Natural killer cell (primary cell): ENCODE results near the gene QRICH1. TPM values are rescaled to one million over a fixed set of nuclear protein-coding genes. Genes with fewer than 3 reads are reported as not detected.

Source experiments
- ATAC-seq, 3 donors: fragments of 150-1000 bp in 2 of 3; fragments of 200-7000 bp in 1 of 3; cut with Tn5 transposase; 1 replicate in 1 of 3; 2 replicates in 2 of 3; pipeline ENCODE4 v1.10.0; 2021; ENCODE audit warnings: mild to moderate bottlenecking in 2 of 3, moderate library complexity in 2 of 3
- DNase-seq, 2 donors: peaks; one replicate each; pipeline versions ENCODE4 v3.0.0 to v3.0.0-alpha.2; 2013 to 2021; ENCODE audit warnings: mixed read lengths in 1 of 2
- H3K27ac ChIP-seq: one replicate; pipeline ENCODE4 v1.5.1; 2013; ENCODE audit warnings: mild to moderate bottlenecking, low read length
- H3K27me3 ChIP-seq: one replicate; pipeline ENCODE4 v1.6.1; 2013; ENCODE audit warnings: low read length; ENCODE audit not compliant: control insufficient read depth, insufficient read depth
- H3K36me3 ChIP-seq: one replicate; pipeline ENCODE4 v1.6.1; 2013; ENCODE audit warnings: low read length; ENCODE audit not compliant: control insufficient read depth, insufficient read depth
- H3K4me1 ChIP-seq: one replicate; pipeline ENCODE4 v1.6.1; 2013; ENCODE audit warnings: low read length; ENCODE audit not compliant: control insufficient read depth, insufficient read depth
- H3K4me3 ChIP-seq: one replicate; pipeline ENCODE4 v1.5.1; 2013; ENCODE audit warnings: low read length
- H3K9me3 ChIP-seq: one replicate; pipeline ENCODE4 v1.6.1; 2013; ENCODE audit warnings: low read length; ENCODE audit not compliant: control insufficient read depth, insufficient read depth
- H3K27ac Mint-ChIP-seq, 2 donors: one replicate each; pipeline ENCODE4 v1.8.0; 2022; ENCODE audit warnings: mild to moderate bottlenecking in 2 of 2, mixed read lengths in 2 of 2, moderate library complexity in 1 of 2
- H3K27me3 Mint-ChIP-seq, 2 donors: one replicate each; pipeline ENCODE4 v1.8.0; 2022; ENCODE audit warnings: low read depth in 2 of 2, mixed read lengths in 2 of 2
- H3K36me3 Mint-ChIP-seq: one replicate; pipeline ENCODE4 v1.8.0; 2022; ENCODE audit warnings: mixed read lengths
- H3K4me1 Mint-ChIP-seq, 2 donors: one replicate each; pipeline ENCODE4 v1.8.0; 2022; ENCODE audit warnings: mixed read lengths in 2 of 2
- H3K4me3 Mint-ChIP-seq: one replicate; pipeline ENCODE4 v1.8.0; 2022; ENCODE audit warnings: mild to moderate bottlenecking, moderate library complexity, mixed read lengths
- H3K9me3 Mint-ChIP-seq, 2 donors: one replicate each; pipeline ENCODE4 v1.8.0; 2022; ENCODE audit warnings: mixed read lengths in 2 of 2
- CTCF ChIP-seq: fragments of 200-600 bp; IDR thresholded peaks from one replicate; pipeline ENCODE4 v1.8.0; 2022; ENCODE audit warnings: antibody characterized with exemption
- WGBS: methylation state at CpG from one replicate; pipeline ENCODE4 v1.1.7; 2013; ENCODE audit warnings: missing lambda C conversion rate; ENCODE audit not compliant: insufficient coverage; 5-methylcytosine and 5-hydroxymethylcytosine counted together
- intact Hi-C: fragments of 100-400 bp; cut with micrococcal nuclease; formaldehyde crosslinking; loops from one replicate; pipeline ENCODE4 v1.14.2; 2022
- total RNA-seq, 4 donors: library from RNA; stranded (reverse); fragments of 120-200 nt in 1 of 4; gene quantifications; one replicate each; pipeline versions ENCODE4 v1.2.3 to v1.2.4, GENCODE V29; 2013 to 2022

Gene QRICH1
- total RNA-seq, 3 donors from 2014 or later (not counting 1 experiment from before 2014, with no cell fraction given): 220 to 230 (median 227) TPM

GRCh38 chr3:49081429-49081828 lies 12.4 kb downstream of the QRICH1 start:
- no peak for TF ChIP-seq CTCF
- Histone ChIP-seq H3K4me3 (no peak overlapping the region), H3K4me1 (no peaks in the 10 kb centered on the region), H3K9me3 (no peaks in the 10 kb centered on the region), H3K27ac (no peak overlapping the region), H3K27me3 (no peaks in the 10 kb centered on the region), H3K36me3 (peaks cover 18% of the 10 kb centered on the region)
- ATAC-seq (peak in 1 of 3 donors; percentile 12), DNase-seq (no peak)
- Mint-ChIP-seq H3K27me3 (no peaks in the 10 kb centered on the region), H3K9me3 (no peaks in the 10 kb centered on the region), H3K36me3 (no peaks in the 10 kb centered on the region), H3K4me3 (no peak overlapping the region), H3K27ac (no peak overlapping the region), H3K4me1 (peaks cover 10 to 16% of the 10 kb centered on the region in 2 donors)
- intact Hi-C loops: no loop called here
- 91% methylated on average over 8 of the region's 8 CpGs for WGBS

GRCh38 chr3:49079270-49079669 lies 14.6 kb downstream of the QRICH1 start:
- Histone ChIP-seq H3K27ac (no peak overlapping the region), H3K4me3 (no peak overlapping the region), H3K27me3 (no peaks in the 10 kb centered on the region), H3K36me3 (peaks cover 38% of the 10 kb centered on the region), H3K9me3 (no peaks in the 10 kb centered on the region), H3K4me1 (no peaks in the 10 kb centered on the region)
- no peak for TF ChIP-seq CTCF
- no peaks in the 10 kb centered on the region for H3K27me3 Mint-ChIP-seq
- H3K4me1 Mint-ChIP-seq: peaks cover 10 to 16% of the 10 kb centered on the region in 2 donors
- H3K36me3 Mint-ChIP-seq: no peaks in the 10 kb centered on the region
- intact Hi-C loops: no loop called here
- DNase-seq (no peak), ATAC-seq (no peak)
- H3K27ac Mint-ChIP-seq: no peak overlapping the region
- H3K9me3 Mint-ChIP-seq: no peaks in the 10 kb centered on the region
- no peak overlapping the region for H3K4me3 Mint-ChIP-seq
- 96% methylated on average over 2 of the region's 2 CpGs for WGBS

GRCh38 chr3:49076646-49077045 lies 17.2 kb downstream of the QRICH1 start:
- H3K9me3 ChIP-seq: no peaks in the 10 kb centered on the region
- no peak overlapping the region for H3K4me3 ChIP-seq
- H3K36me3 Mint-ChIP-seq: no peaks in the 10 kb centered on the region
- H3K27ac ChIP-seq: no peak overlapping the region
- no peaks in the 10 kb centered on the region for H3K27me3 Mint-ChIP-seq
- H3K27me3 ChIP-seq: no peaks in the 10 kb centered on the region
- no peaks in the 10 kb centered on the region for H3K4me1 ChIP-seq
- H3K4me3 Mint-ChIP-seq: no peak overlapping the region
- no peak for DNase-seq
- peaks cover 10 to 11% of the 10 kb centered on the region in 2 donors for H3K4me1 Mint-ChIP-seq
- H3K9me3 Mint-ChIP-seq: no peaks in the 10 kb centered on the region
- peaks cover 62% of the 10 kb centered on the region for H3K36me3 ChIP-seq
- intact Hi-C loops: no loop called here
- no peak overlapping the region for H3K27ac Mint-ChIP-seq
- no peak for TF ChIP-seq CTCF
- ATAC-seq: no peak
- WGBS: 98% methylated on average over 4 of the region's 4 CpGs

- H3K4me3 Mint-ChIP-seq: no peak overlapping the region
- no peaks in the 10 kb centered on the region for H3K27me3 ChIP-seq
- no peaks in the 10 kb centered on the region for H3K9me3 ChIP-seq
- no peaks in the 10 kb centered on the region for H3K9me3 Mint-ChIP-seq
- H3K36me3 ChIP-seq: peaks cover 68% of the 10 kb centered on the region
- H3K36me3 Mint-ChIP-seq: no peaks in the 10 kb centered on the region
- H3K4me1 ChIP-seq: no peaks in the 10 kb centered on the region
- no peak overlapping the region for H3K4me3 ChIP-seq
- DNase-seq (no peak), ATAC-seq (no peak)
- H3K27me3 Mint-ChIP-seq: no peaks in the 10 kb centered on the region
- 98% methylated on average over 13 of the region's 13 CpGs for WGBS
- H3K27ac ChIP-seq: no peak overlapping the region
- no peak overlapping the region for H3K27ac Mint-ChIP-seq
- no peak for TF ChIP-seq CTCF
- H3K4me1 Mint-ChIP-seq: peaks cover 10 to 11% of the 10 kb centered on the region in 2 donors
- intact Hi-C loops: no loop called here
These were observed 17.8 kb downstream of the QRICH1 start for GRCh38 chr3:49076116-49076515.
